Amniotic epithelial cell (primary cell): ENCODE measurements around the gene INPP4B.
A peak's percentile ranks its signal among the peaks of the same experiment; 100 is the strongest.

Experiments
- DNase-seq: peaks from one replicate; pipeline ENCODE4 v3.0.0-alpha.2; 2010; ENCODE audit warnings: low read depth

INPP4B gene

GRCh38 chr4:142293536-142293935 lies 552.6 kb downstream of the INPP4B start:
- peak; percentile 32 for DNase-seq

DNA sequence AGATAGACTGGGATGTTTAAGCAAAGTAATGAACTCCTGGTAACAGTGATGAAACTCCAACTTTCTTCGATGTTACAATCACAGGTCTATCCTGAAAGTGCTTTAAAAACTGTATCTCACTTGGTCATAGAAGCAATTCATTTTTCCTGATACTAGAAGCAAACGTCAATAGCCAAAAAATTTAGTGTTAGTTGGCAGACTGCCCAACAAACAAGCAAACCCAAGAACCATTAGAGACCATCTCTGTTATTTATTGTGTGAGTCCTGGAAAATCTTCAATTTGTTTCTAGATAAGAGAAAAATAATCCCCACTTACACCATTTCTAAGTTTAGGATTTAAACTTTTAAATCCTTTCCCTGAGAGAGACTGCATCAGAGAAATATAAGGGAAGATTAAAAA lies 553.9 kb downstream of the INPP4B start:
- no peak for DNase-seq

DNA sequence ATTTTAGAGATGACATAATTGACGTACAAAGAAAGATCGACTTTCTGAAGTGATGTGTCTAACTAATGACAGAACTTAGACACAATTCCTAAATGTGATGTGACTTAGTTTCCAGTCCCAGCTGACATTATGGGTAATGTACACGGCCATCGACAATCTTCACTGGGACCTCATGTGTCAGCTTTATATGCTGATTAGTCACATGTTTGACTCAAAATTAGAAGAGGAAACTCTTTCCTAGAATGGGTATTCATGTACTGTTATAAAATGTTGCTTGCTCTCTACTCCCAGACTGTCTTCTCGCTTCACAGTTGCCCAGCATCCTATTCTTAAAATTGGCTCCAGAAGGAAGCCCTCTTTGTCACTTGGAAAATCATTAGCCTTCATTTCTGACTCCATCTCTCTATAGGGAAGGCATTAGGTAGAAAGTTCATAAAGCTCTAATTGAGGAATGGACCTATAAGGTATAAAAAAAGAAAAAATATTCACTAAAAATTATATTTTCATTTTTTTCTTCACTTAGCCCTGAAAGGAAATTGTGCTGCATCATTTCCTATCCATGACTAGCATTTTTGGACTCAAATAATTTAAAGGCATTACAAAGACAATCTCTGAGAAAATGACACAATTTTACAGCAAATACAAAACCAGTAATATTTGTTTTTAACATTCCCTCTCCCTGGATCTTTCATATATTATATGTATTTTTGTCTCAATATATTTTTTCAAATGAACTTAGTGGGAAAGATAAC lies 554.6 kb downstream of the INPP4B start:
- DNase-seq, result no peak

GRCh38 chr4:142287371-142287770 lies 558.7 kb downstream of the INPP4B start:
- no peak for DNase-seq

DNA sequence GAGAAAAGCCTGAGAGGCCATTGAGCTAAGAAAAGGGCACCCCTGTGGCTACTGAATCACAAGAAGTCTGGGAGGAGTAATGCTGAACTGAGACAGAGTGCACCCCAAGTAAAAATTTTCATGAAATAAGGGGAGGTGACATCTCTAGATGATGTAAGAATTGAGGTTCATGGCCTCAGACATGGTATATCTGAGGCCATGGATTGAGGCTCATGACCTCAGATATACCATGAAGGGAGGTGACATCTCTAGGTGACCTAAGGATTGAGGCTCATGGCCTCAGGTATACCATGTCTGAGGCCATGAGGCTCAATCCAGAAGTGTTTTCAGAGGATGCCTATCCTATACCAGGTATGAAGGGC lies 560.9 kb downstream of the INPP4B start:
- DNase-seq, result no peak

DNA sequence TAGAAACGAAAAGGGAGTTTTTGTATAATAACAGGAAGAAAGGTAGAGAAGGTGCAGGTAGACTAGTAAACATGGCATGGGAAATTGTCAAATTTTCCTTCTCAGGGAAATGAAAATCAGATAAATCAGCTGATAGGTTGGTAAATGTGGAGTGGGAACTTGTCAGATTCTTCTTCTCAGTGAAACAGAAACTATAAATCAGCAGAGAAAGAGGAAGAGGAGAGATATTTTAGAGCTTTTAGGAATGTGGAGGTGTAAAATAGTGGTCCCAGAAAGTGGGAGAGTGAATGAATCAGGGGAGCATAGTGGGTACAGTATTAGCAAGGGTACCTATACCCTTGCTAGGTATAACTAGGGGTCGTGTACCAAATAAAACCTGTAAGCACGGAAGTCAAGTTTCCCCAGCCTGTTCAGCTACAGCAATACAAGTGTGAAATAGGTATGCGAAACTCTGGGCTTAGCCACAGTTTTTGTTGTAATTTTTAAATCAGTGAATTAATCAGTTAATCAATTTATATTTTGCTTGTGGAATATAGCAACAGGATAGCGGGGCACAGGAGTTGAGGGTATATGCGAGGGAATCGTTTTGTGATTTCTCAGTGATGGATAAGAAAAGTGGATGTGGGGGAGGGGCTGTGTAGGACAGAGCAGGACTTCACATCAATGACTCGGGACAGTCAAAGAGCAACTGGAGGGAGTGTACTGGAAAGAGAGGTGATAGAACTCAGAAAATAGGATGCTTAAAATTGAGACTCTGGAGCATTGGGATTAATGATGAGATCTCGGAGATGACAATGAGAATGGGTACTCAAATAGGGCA lies 561.5 kb downstream of the INPP4B start:
- DNase-seq, result no peak

GRCh38 chr4:142282870-142283431 lies 563.1 kb downstream of the INPP4B start:
- peak; percentile 9 for DNase-seq

DNA sequence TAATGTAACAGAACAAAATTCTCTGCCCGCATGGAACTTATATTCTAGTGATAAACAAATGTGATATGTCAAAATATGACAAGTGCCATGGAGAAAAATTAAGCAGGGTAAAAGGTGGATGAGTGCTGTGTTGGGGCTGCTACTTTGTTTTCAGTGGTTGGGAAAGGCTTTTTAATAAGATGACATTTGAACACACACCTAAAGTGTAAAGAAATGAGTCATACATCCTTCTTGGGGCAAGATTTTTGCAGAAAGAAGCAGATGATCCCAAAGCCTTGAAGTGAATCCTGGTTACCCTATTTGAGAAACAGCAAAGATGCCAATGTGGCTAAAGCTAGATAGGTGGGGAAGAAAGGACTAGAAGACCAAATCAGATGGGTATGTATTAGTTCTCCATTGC lies 564.1 kb downstream of the INPP4B start:
- DNase-seq, result no peak

- no peak for DNase-seq
These were observed 567.4 kb downstream of the INPP4B start for GRCh38 chr4:142278663-142279062.

DNA sequence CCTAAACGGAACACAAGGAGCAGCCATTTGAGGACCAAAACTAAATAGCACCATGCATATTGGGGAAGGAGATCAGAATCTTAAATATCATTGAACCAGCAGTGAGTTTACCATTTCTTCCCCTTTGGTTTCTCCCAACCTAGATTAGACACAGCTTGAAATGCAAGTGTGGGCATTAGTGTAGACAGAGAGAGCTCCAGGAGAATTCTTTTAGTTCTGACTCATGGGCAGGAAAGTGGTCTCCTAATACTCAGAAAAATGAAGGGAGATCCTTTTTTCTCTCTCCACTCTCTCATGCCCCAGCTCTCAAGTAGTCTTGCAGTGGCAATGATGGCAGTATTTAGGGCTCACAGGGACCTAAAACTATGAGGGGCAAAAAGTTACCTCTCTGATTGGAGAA lies 567.9 kb downstream of the INPP4B start:
- no peak for DNase-seq

DNA sequence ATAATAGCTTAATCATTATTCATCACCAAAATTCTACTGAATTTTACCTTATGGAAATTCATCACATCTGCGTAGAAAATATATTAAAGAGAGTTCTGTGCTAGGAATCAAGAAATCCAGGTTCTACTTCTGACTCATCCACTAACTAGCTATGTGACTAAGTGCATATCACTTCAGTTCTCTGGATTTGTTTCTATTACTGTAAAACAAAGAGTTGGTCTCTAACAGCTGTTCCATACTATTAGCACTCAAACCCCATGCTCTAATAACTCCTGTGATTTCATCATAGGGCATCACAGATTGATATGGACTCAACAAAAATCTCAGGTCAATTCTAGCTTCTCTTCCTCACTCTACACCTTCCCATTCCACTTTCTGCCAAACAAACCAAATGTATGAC lies 572.0 kb downstream of the INPP4B start:
- peak; percentile 21 for DNase-seq

DNA sequence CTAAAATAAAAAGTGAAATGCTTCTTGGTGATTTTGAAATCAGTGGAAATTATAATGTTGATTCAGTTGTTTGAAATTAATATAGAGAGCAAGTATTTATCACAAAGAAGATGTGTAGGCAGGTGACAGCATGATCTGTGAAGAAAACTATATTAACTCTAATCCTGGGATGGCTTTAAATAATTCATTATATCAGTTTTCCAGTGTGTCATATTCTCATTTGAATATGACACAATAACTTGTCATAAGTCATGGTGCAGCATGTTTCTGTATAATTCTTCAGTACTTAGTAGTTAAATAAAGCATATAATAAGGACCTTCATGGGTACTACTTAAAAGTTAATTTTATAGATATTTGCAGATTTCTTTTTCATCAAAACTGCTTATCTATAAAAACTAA lies 573.6 kb downstream of the INPP4B start:
- no peak for DNase-seq

GRCh38 chr4:142271832-142272231 lies 574.3 kb downstream of the INPP4B start:
- no peak for DNase-seq

DNA sequence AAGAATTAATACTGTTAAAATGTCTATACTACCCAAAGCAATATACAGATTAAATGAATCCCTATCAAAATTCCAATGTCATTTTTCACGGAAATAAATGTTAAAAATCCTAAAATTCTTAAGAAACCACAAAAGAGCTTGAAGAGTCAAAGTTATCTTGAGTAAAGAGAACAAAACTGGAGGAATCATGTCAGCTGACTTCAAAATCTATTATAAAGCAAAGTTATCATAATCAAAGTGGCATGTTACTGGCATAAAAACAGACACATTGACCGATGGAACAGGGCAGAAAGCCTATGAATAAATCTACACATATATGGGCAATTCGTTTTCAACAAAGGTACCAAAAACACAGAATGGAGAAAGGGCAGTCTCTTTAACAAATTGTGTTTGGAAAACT lies 579.0 kb downstream of the INPP4B start:
- DNase-seq, result no peak

DNA sequence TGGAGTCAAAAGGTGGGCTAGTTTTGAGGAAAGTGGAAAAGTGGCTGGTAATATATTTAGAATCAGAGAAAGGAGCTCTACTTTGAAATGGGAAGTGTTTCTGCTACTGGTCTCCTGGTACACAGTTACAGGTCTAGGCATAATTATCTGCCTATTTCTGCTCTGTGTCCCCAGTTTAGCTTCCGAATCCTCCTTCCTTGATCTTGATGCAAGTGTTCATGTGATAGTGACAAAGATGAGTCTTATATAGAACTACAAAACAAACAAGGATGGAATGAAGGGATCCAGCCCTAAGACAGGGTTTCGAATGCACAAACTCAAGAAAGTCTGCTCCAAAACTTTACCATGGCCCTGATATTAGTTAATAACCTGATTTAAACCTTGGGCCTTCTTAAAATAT lies 580.2 kb downstream of the INPP4B start:
- no peak for DNase-seq

GRCh38 chr4:142265536-142265935 lies 580.6 kb downstream of the INPP4B start:
- peak; percentile 56 for DNase-seq

GRCh38 chr4:142264961-142265360 lies 581.1 kb downstream of the INPP4B start:
- DNase-seq, result no peak

GRCh38 chr4:142262956-142263355 lies 583.1 kb downstream of the INPP4B start:
- DNase-seq, result no peak

- peak; percentile 63 for DNase-seq
These were observed 597.2 kb downstream of the INPP4B start for GRCh38 chr4:142248946-142249345.

DNA sequence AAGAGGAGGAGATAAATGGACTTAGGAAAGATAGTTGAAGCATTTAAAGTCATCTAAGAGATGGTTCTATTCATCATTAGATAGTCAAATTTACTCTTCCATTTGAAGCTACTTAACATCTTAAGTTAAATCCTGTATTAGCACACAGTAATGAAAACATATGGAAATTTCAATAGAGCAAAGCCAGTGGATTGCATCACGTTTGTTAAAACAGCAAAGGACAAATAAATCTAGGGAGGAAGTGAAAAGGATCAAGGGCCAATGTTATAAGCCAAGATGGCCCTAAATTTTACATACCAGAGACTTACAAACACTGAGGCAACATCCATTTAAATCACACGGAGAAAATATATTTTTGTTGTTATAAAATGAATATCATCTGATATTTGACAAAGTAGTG lies 602.8 kb downstream of the INPP4B start:
- DNase-seq, result no peak

GRCh38 chr4:142242156-142242555 lies 603.9 kb downstream of the INPP4B start:
- DNase-seq, result no peak

DNA sequence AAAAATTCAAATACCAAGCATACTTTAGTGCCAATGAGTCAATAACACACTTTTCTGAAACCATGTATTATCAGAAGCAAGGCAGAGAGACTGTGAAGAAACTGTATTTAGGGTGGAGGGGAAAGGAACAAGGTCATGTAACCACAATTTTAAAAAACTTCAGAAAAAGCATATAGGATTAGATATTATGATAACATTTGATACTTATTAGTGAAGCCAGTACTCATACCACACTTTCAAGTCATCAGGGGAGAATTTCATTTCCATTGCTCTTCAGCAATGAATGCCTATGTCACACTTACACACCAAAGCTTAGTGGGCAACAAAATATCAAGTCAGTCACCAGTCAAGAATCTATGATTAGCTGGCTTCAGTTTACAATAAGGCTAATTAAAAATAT lies 607.5 kb downstream of the INPP4B start:
- peak; percentile 21 for DNase-seq

GRCh38 chr4:142236268-142236667 lies 609.8 kb downstream of the INPP4B start:
- no peak for DNase-seq
